Neural cell (in vitro differentiated cells): ENCODE results near the gene ZFP69. TPM values are rescaled to one million over a fixed set of nuclear protein-coding genes. Genes with fewer than 3 reads are reported as not detected.

ENCODE experiments used
- H2AFZ ChIP-seq: fragments of 200-600, 300-800 bp; sonication (generic), shearing (Covaris generic); 2 replicates; pipeline ENCODE4 v1.6.0; 2014; ENCODE audit warnings: low read depth, mild to moderate bottlenecking, antibody characterized with exemption, low read length, moderate library complexity
- H3F3A ChIP-seq: fragments of 200-600 bp; shearing (Covaris generic); 2 replicates; pipeline ENCODE4 v1.6.1; 2016; ENCODE audit warnings: mild to moderate bottlenecking, moderate library complexity, mixed read lengths, antibody characterized with exemption, low read length; ENCODE audit not compliant: insufficient read depth, poor library complexity, severe bottlenecking
- H3K27ac ChIP-seq: fragments of 200-600, 300-800 bp; sonication (generic), shearing (Covaris generic); 2 replicates; pipeline ENCODE4 v1.5.1; 2014; ENCODE audit warnings: mild to moderate bottlenecking, low read length, moderate library complexity
- H3K27me3 ChIP-seq: fragments of 300-800, 200-600 bp; sonication (generic), shearing (Covaris generic); 2 replicates; pipeline ENCODE4 v1.6.0; 2014; ENCODE audit warnings: mild to moderate bottlenecking, low read depth, low read length, moderate library complexity; ENCODE audit not compliant: insufficient read depth
- H3K36me3 ChIP-seq: fragments of 300-800, 200-600 bp; sonication (generic), shearing (Covaris generic); 2 replicates; pipeline ENCODE4 v1.5.1; 2014; ENCODE audit warnings: mild to moderate bottlenecking, antibody characterized with exemption, low read length, moderate library complexity; ENCODE audit not compliant: insufficient read depth
- H3K4me2 ChIP-seq: fragments of 300-800, 200-600 bp; sonication (generic), shearing (Covaris generic); 2 replicates; pipeline ENCODE4 v1.6.0; 2014; ENCODE audit warnings: mild to moderate bottlenecking, low read length
- H3K4me3 ChIP-seq: fragments of 300-800, 200-600 bp; sonication (generic), shearing (Covaris generic); 2 replicates; pipeline ENCODE4 v1.5.1; 2014; ENCODE audit warnings: mild to moderate bottlenecking, low read length, moderate library complexity
- H3K79me2 ChIP-seq: fragments of 200-600 bp; shearing (Covaris generic); replicated peaks from 2 replicates; pipeline ENCODE4 v1.6.0; 2014; ENCODE audit warnings: mild to moderate bottlenecking, low read length, moderate library complexity; ENCODE audit not compliant: insufficient read depth
- H3K9ac ChIP-seq: fragments of 300-800, 200-600 bp; sonication (generic), shearing (Covaris generic); 2 replicates; pipeline ENCODE4 v1.6.1; 2016; ENCODE audit warnings: mild to moderate bottlenecking, low read length, mixed read lengths
- H3K9me2 ChIP-seq: fragments of 200-600 bp; shearing (Covaris generic); 2 replicates; pipeline ENCODE4 v1.6.1; 2016; ENCODE audit warnings: mild to moderate bottlenecking, low read length, mixed read lengths; ENCODE audit not compliant: insufficient read depth
- H3K9me3 ChIP-seq: fragments of 200-600, 300-800 bp; sonication (generic), shearing (Covaris generic); 2 replicates; pipeline ENCODE4 v1.6.1; 2016; ENCODE audit warnings: mild to moderate bottlenecking, mixed run types, low read length, moderate library complexity, mixed read lengths
- H4K20me1 ChIP-seq: fragments of 200-600 bp; shearing (Covaris generic); 2 replicates; pipeline ENCODE4 v1.6.1; 2016; ENCODE audit warnings: mild to moderate bottlenecking, mixed run types; ENCODE audit not compliant: insufficient read depth
- CTCF ChIP-seq: fragments of 450-650 bp; IDR thresholded peaks from 2 replicates; pipeline ENCODE4 v1.5.1; 2014; ENCODE audit warnings: antibody characterized with exemption, mild to moderate bottlenecking, moderate library complexity; ENCODE audit not compliant: poor library complexity, severe bottlenecking
- EP300 ChIP-seq: fragments of 450-650 bp; conservative IDR thresholded peaks from 2 replicates; pipeline ENCODE4 v1.6.1; 2014; ENCODE audit warnings: antibody characterized with exemption, mild to moderate bottlenecking, moderate library complexity; ENCODE audit not compliant: poor library complexity, severe bottlenecking
- EZH2 ChIP-seq: fragments of 200-600, 300-800 bp; shearing (Covaris generic), sonication (generic); IDR thresholded peaks from 2 replicates; pipeline ENCODE4 v1.6.1; 2014; ENCODE audit warnings: antibody characterized with exemption, low read length, borderline replicate concordance, mild to moderate bottlenecking; ENCODE audit not compliant: insufficient read depth, poor library complexity, severe bottlenecking
- MXI1 ChIP-seq: fragments of 450-650 bp; conservative IDR thresholded peaks from 2 replicates; pipeline ENCODE4 v1.6.1; 2014; ENCODE audit warnings: antibody characterized with exemption, mild to moderate bottlenecking; ENCODE audit not compliant: poor library complexity, severe bottlenecking
- POLR2AphosphoS5 ChIP-seq: IDR thresholded peaks from 2 replicates; pipeline ENCODE4 v1.6.1; 2012
- RAD21 ChIP-seq: fragments of 450-650 bp; conservative IDR thresholded peaks from 2 replicates; pipeline ENCODE4 v1.6.1; 2014; ENCODE audit warnings: antibody characterized with exemption, mild to moderate bottlenecking, moderate library complexity
- REST ChIP-seq: IDR thresholded peaks from 2 replicates; pipeline ENCODE4 v1.6.1; 2012; ENCODE audit warnings: borderline replicate concordance
- SMC3 ChIP-seq: fragments of 450-650 bp; conservative IDR thresholded peaks from 2 replicates; pipeline ENCODE4 v1.6.1; 2014; ENCODE audit warnings: antibody characterized with exemption, mild to moderate bottlenecking, moderate library complexity; ENCODE audit not compliant: poor library complexity
- TAF1 ChIP-seq: IDR thresholded peaks from 2 replicates; pipeline ENCODE4 v1.6.1; 2012; ENCODE audit warnings: low read depth
- polyA plus RNA-seq: library from polyadenylated mRNA; depleted of rRNA; stranded (reverse); fragments of >200 nt; gene quantifications from 2 replicates; pipeline ENCODE4 v1.2.3, GENCODE V29; 2014

ZFP69 gene
- polyA plus RNA-seq, 1 donor from 2014 or later: 12.3 TPM

GRCh38 chr1:40532844-40533424, 55.8 kb downstream of the ZFP69 start:
- H2AFZ ChIP-seq: no peak overlapping the region
- H3K9me2 ChIP-seq: no peaks in the 10 kb centered on the region
- no peak overlapping the region for H3K27ac ChIP-seq
- H3K4me2 ChIP-seq: peak overlapping the region; percentile 90
- TF ChIP-seq SMC3 (peak; percentile 73), EZH2 (no peak), CTCF (peak; percentile 74), MXI1 (no peak), POLR2AphosphoS5 (no peak), RAD21 (peak; percentile 62)
- no peaks in the 10 kb centered on the region for H3K79me2 ChIP-seq
- no peak overlapping the region for H3K9ac ChIP-seq
- H3F3A ChIP-seq: no peaks in the 10 kb centered on the region
- no peaks in the 10 kb centered on the region for H3K9me3 ChIP-seq
- H3K27me3 ChIP-seq: no peaks in the 10 kb centered on the region
- no peaks in the 10 kb centered on the region for H4K20me1 ChIP-seq
- H3K4me3 ChIP-seq: peak overlapping the region; percentile 76
- H3K36me3 ChIP-seq: no peaks in the 10 kb centered on the region

GRCh38 chr1:40534589-40534988, 57.5 kb downstream of the ZFP69 start:
- Histone ChIP-seq H3K27ac (no peak overlapping the region), H3F3A (no peaks in the 10 kb centered on the region), H3K79me2 (no peaks in the 10 kb centered on the region), H3K4me3 (no peak overlapping the region), H2AFZ (no peak overlapping the region), H3K36me3 (no peaks in the 10 kb centered on the region), H3K9me3 (no peaks in the 10 kb centered on the region), H4K20me1 (no peaks in the 10 kb centered on the region), H3K27me3 (no peaks in the 10 kb centered on the region), H3K9me2 (no peaks in the 10 kb centered on the region), H3K4me2 (no peak overlapping the region), H3K9ac (no peak overlapping the region)
- TF ChIP-seq EZH2 (no peak), CTCF (no peak), REST (no peak), EP300 (no peak), TAF1 (no peak), MXI1 (no peak), SMC3 (no peak), RAD21 (no peak), POLR2AphosphoS5 (no peak)
